HG03354 (cell line): Measurements from ENCODE around the gene FAM98B.
"Not testable (repeated sequence)": the region's sequence is repeated elsewhere in the genome, so short reads cannot be mapped to it uniquely, and the experiment has no call there.

Experiments
- ATAC-seq: cut with Tn5 transposase; IDR thresholded peaks from one replicate; pipeline ENCODE4 v1.9.1; 2021; ENCODE audit warnings: mild to moderate bottlenecking; ENCODE audit not compliant: unreplicated experiment, poor library complexity, severe bottlenecking

Gene FAM98B

GRCh38 chr15:38453971-38454695 is at the start of gene FAM98B:
Gene FAM98B (plus strand): TSS chr15:38454127. CDS start chr15:38454162, 35 bp downstream.
- ATAC-seq = peak; percentile 93

- ATAC-seq = no peak
Measured at GRCh38 chr15:38406436-38406835, 47.5 kb upstream of the FAM98B start.

- ATAC-seq = no peak
Measured at GRCh38 chr15:38408576-38408975, 45.4 kb upstream of the FAM98B start.

- ATAC-seq = no peak
Measured at GRCh38 chr15:38411902-38412301, 42.0 kb upstream of the FAM98B start.

GRCh38 chr15:38412466-38412865 is 41.5 kb upstream of the FAM98B start:
- ATAC-seq = no peak

GRCh38 chr15:38414357-38414756 is 39.6 kb upstream of the FAM98B start:
- ATAC-seq = peak; percentile 74

GRCh38 chr15:38421069-38421690 is 32.7 kb upstream of the FAM98B start:
- no peak for ATAC-seq

- ATAC-seq = peak; percentile 80
Measured at GRCh38 chr15:38424101-38424552, 29.8 kb upstream of the FAM98B start.

GRCh38 chr15:38425269-38425668 is 28.7 kb upstream of the FAM98B start:
- ATAC-seq = no peak

GRCh38 chr15:38427380-38427779 is 26.5 kb upstream of the FAM98B start:
- ATAC-seq = no peak

- ATAC-seq = no peak
Measured at GRCh38 chr15:38430106-38430760, 23.7 kb upstream of the FAM98B start.

GRCh38 chr15:38436993-38437392 is 16.9 kb upstream of the FAM98B start:
- no peak for ATAC-seq

- ATAC-seq = not testable (repeated sequence)
Measured at GRCh38 chr15:38437603-38438002, 16.3 kb upstream of the FAM98B start.

- no peak for ATAC-seq
Measured at GRCh38 chr15:38438031-38438986, 15.6 kb upstream of the FAM98B start.

- ATAC-seq = peak; percentile 88
Measured at GRCh38 chr15:38440353-38441129, 13.4 kb upstream of the FAM98B start.

GRCh38 chr15:38441130-38441519 is 12.8 kb upstream of the FAM98B start:
- no peak for ATAC-seq

- ATAC-seq = no peak
Measured at GRCh38 chr15:38454696-38455090, 766 bp downstream of the FAM98B start.

- no peak for ATAC-seq
Measured at GRCh38 chr15:38455092-38455491, 1.2 kb downstream of the FAM98B start.

- ATAC-seq = no peak
Measured at GRCh38 chr15:38458646-38459045, 4.7 kb downstream of the FAM98B start.
